Mesenchymal stem cell (in vitro differentiated cells and primary cell): ENCODE results near the gene GNA15.
A peak's percentile ranks its signal among the peaks of the same experiment; 100 is the strongest.

Experiments used
- DNase-seq: peaks from one replicate; pipeline ENCODE4 v3.0.0-alpha.2; 2013
- H2AFZ ChIP-seq: one replicate; pipeline ENCODE4 v1.6.1; 2013; ENCODE audit warnings: low read depth, mild to moderate bottlenecking, control low read depth, inconsistent platforms, low read length, moderate library complexity
- H2AK5ac ChIP-seq: 2 replicates; pipeline ENCODE4 v1.6.1; 2013; ENCODE audit warnings: low read length, moderate library complexity, mild to moderate bottlenecking, inconsistent platforms; ENCODE audit not compliant: severe bottlenecking
- H2BK120ac ChIP-seq: one replicate; pipeline ENCODE4 v1.6.1; 2013; ENCODE audit warnings: low read depth, mild to moderate bottlenecking, inconsistent platforms, low read length, moderate library complexity
- H2BK12ac ChIP-seq, 2 experiments: one replicate each; pipeline ENCODE4 v1.6.1; 2013; ENCODE audit warnings: inconsistent platforms in 2 of 2, low read length in 2 of 2, mild to moderate bottlenecking in 2 of 2, moderate library complexity in 2 of 2, control low read depth in 1 of 2
- H2BK15ac ChIP-seq: one replicate; pipeline ENCODE4 v1.6.1; 2013; ENCODE audit warnings: mild to moderate bottlenecking, low read depth, inconsistent platforms; ENCODE audit not compliant: poor library complexity, severe bottlenecking
- H2BK5ac ChIP-seq: 2 replicates; pipeline ENCODE4 v1.6.1; 2013; ENCODE audit warnings: low read depth, mild to moderate bottlenecking, low read length, control low read depth, inconsistent platforms; ENCODE audit not compliant: poor library complexity, severe bottlenecking
- H3K14ac ChIP-seq, 2 experiments: one replicate each; pipeline ENCODE4 v1.6.1; 2013; ENCODE audit warnings: inconsistent platforms in 2 of 2, low read length in 2 of 2, control low read depth in 1 of 2, mild to moderate bottlenecking in 1 of 2, moderate library complexity in 1 of 2
- H3K18ac ChIP-seq, 2 experiments: one replicate each; pipeline ENCODE4 v1.6.1; 2013; ENCODE audit warnings: inconsistent platforms in 2 of 2, low read length in 2 of 2, control low read depth in 1 of 2, low read depth in 1 of 2, mild to moderate bottlenecking in 1 of 2
- H3K23ac ChIP-seq, 2 experiments: one replicate each; pipeline ENCODE4 v1.6.1; 2013; ENCODE audit warnings: inconsistent platforms in 2 of 2, low read length in 2 of 2, mild to moderate bottlenecking in 2 of 2, moderate library complexity in 2 of 2, control low read depth in 1 of 2
- H3K27ac ChIP-seq: 2 replicates; pipeline ENCODE4 v1.5.1; 2013; ENCODE audit warnings: mild to moderate bottlenecking, moderate library complexity, low read length, control low read depth, inconsistent platforms; ENCODE audit not compliant: poor library complexity, severe bottlenecking
- H3K27me3 ChIP-seq, 2 experiments: 2 replicates each; pipeline versions ENCODE4 v1.6.1 to v1.7.0; 2013; ENCODE audit warnings: low read length in 2 of 2, mild to moderate bottlenecking in 2 of 2, moderate library complexity in 2 of 2, control low read depth in 1 of 2, inconsistent platforms in 1 of 2; ENCODE audit not compliant: control insufficient read depth in 1 of 2, insufficient read depth in 1 of 2
- H3K36me3 ChIP-seq, 2 experiments: 2 replicates each; pipeline versions ENCODE4 v1.6.1 to v1.7.0; 2013; ENCODE audit warnings: low read length in 2 of 2, control low read depth in 1 of 2, inconsistent platforms in 1 of 2, low read depth in 1 of 2, mild to moderate bottlenecking in 1 of 2; ENCODE audit not compliant: insufficient read depth in 2 of 2, control insufficient read depth in 1 of 2
- H3K4ac ChIP-seq, 2 experiments: one replicate each; pipeline ENCODE4 v1.6.1; 2013; ENCODE audit warnings: inconsistent platforms in 2 of 2, low read length in 2 of 2, mild to moderate bottlenecking in 2 of 2, moderate library complexity in 2 of 2, control low read depth in 1 of 2, low read depth in 1 of 2
- H3K4me1 ChIP-seq: 2 replicates; pipeline ENCODE4 v1.6.1; 2013; ENCODE audit warnings: low read depth, low read length, control low read depth; ENCODE audit not compliant: control insufficient read depth, insufficient read depth
- H3K4me2 ChIP-seq: 2 replicates; pipeline ENCODE4 v1.6.1; 2013; ENCODE audit warnings: low read length, mild to moderate bottlenecking, inconsistent platforms; ENCODE audit not compliant: poor library complexity, severe bottlenecking
- H3K4me3 ChIP-seq, 2 experiments: 2 replicates each; pipeline versions ENCODE4 v1.5.1 to v1.7.0; 2013; ENCODE audit warnings: low read length in 2 of 2, mild to moderate bottlenecking in 2 of 2, control low read depth in 1 of 2, low read depth in 1 of 2; ENCODE audit not compliant: insufficient read depth in 1 of 2
- H3K79me1 ChIP-seq: replicated peaks from 2 replicates; pipeline ENCODE4 v1.6.1; 2013; ENCODE audit warnings: mild to moderate bottlenecking, control low read depth, low read length, inconsistent platforms; ENCODE audit not compliant: poor library complexity, severe bottlenecking
- H3K9ac ChIP-seq: 2 replicates; pipeline ENCODE4 v1.7.0; 2013; ENCODE audit warnings: mild to moderate bottlenecking, low read length, moderate library complexity
- H3K9me3 ChIP-seq: 2 replicates; pipeline ENCODE4 v1.7.0; 2013; ENCODE audit warnings: mild to moderate bottlenecking, low read length; ENCODE audit not compliant: control insufficient read depth
- H4K8ac ChIP-seq: one replicate; pipeline ENCODE4 v1.6.1; 2013; ENCODE audit warnings: inconsistent platforms, mild to moderate bottlenecking, low read length, moderate library complexity
- H4K91ac ChIP-seq: one replicate; pipeline ENCODE4 v1.6.1; 2013; ENCODE audit warnings: mild to moderate bottlenecking, low read length, inconsistent platforms
- WGBS: methylation state at CpG from one replicate; pipeline ENCODE4 v1.1.7; 2013; ENCODE audit warnings: mixed read lengths; 5-methylcytosine and 5-hydroxymethylcytosine counted together

GNA15 gene

DNA sequence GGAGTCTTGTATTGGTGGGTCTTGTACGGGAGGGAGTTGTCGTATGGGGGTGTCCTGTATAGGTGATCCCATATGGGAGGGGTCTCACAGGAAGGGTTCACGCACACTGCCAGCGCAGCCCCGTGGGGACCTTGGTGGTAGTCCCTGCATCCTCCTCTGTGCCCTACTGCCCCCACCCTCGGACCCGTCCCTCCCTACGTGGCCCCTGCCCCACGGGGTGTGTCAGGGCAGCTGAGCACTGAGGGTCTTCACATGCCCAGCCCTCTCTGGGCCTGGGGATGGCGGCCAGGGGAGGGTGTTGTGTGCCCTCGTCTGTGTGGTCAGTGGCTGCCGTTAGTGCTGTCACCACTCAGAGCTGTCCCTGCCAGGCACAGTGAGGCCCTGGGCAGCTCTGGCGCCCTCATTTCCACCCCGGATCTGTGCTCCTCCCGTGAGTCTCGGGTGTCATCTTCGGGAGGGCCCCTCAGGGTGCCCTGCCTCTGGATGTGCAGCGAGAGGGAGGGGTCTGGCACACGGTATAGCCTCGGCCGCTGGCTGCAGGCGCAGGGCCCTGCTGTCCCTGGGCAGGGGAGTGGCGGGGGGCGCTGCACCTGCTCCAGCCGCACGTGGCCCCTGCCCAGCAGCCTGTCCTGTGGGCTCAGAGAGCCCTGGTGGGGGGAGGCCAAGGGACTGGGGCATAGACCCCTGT lies 16.0 kb upstream of the GNA15 start:
- Histone ChIP-seq H2BK120ac (no peak overlapping the region), H3K23ac (no peak overlapping the region), H3K79me1 (peaks cover 51% of the 10 kb centered on the region), H3K4me1 (peaks cover 32% of the 10 kb centered on the region), H3K18ac (no peak overlapping the region), H2AK5ac (peak overlapping the region; percentile 53), H3K27ac (no peak overlapping the region), H3K27me3 (no peaks in the 10 kb centered on the region), H3K4ac (no peak overlapping the region), H4K8ac (no peak overlapping the region), H4K91ac (peak overlapping the region; percentile 32), H3K14ac (no peak overlapping the region), H2BK15ac (no peak overlapping the region), H3K9ac (no peak overlapping the region), H2BK12ac (no peak overlapping the region), H2AFZ (no peak overlapping the region), H3K4me2 (no peak overlapping the region), H3K9me3 (no peaks in the 10 kb centered on the region), H2BK5ac (no peak overlapping the region), H3K4me3 (no peak overlapping the region), H3K36me3 (peaks cover 20 to 84% of the 10 kb centered on the region in 2 experiments)
- WGBS = 95% methylated on average over 20 of the region's 26 CpGs
- no peak for DNase-seq

DNA sequence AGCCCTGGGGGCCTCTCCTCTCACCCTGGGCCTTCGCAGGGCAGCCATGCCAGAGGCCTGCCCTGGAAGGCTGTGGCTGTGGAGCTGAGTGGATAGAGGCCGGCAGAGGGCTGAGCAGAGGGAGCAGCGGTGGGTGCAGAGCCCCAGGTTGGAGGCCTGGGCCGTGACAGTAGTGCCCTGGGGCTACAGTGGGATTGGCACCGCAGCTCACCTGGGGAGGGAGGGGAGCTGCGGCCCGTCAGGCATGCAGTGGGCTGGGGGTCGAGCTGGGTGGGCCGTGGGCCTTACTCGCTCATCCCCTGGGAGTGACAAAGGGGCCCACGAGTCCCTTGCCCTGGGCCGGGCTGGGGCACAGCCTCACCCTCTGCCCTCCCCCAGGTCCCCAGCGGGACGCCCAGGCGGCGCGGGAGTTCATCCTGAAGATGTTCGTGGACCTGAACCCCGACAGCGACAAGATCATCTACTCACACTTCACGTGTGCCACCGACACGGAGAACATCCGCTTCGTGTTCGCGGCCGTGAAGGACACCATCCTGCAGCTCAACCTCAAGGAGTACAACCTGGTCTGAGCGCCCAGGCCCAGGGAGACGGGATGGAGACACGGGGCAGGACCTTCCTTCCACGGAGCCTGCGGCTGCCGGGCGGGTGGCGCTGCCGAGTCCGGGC lies 15.1 kb upstream of the GNA15 start:
- Histone ChIP-seq H2BK5ac (no peak overlapping the region), H3K27ac (no peak overlapping the region), H2AFZ (no peak overlapping the region), H3K4me3 (no peak overlapping the region), H4K8ac (no peak overlapping the region), H3K23ac (no peak overlapping the region), H3K14ac (no peak overlapping the region), H3K9ac (no peak overlapping the region), H3K4me2 (no peak overlapping the region), H2BK120ac (no peak overlapping the region), H3K79me1 (peaks cover 43% of the 10 kb centered on the region), H3K4me1 (peaks cover 26% of the 10 kb centered on the region), H3K4ac (no peak overlapping the region), H3K18ac (no peak overlapping the region), H2BK15ac (no peak overlapping the region), H4K91ac (no peak overlapping the region), H3K9me3 (no peaks in the 10 kb centered on the region), H3K36me3 (peaks cover 20 to 75% of the 10 kb centered on the region in 2 experiments), H2AK5ac (no peak overlapping the region), H2BK12ac (no peak overlapping the region), H3K27me3 (no peaks in the 10 kb centered on the region)
- 97% methylated on average over 36 of the region's 38 CpGs for WGBS
- DNase-seq = no peak

DNA sequence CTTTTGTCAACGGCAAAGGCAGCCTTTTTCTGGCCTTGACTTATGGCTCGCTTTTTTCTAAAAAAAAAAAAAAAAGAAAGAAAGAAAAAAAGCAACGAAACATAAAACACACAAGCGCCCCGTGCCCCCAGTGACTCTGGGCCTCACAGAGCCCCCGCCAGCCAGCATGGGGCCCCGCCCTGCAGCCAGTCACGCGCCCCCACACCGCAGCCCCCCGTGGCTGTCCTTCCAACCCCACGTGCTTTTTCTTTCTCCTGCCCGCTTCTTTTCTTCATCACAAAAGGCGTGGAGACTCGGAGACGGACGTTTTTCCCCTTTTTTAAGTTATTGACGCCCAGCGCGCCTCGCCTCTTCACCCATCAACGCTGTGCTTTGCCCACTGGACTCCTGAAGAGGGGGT lies 14.4 kb upstream of the GNA15 start:
- H2BK15ac ChIP-seq = no peak overlapping the region
- WGBS = 96% methylated on average over 22 of the region's 22 CpGs
- no peak overlapping the region for H3K18ac ChIP-seq
- peaks cover 20 to 74% of the 10 kb centered on the region in 2 experiments for H3K36me3 ChIP-seq
- H3K23ac ChIP-seq = no peak overlapping the region
- H4K91ac ChIP-seq = no peak overlapping the region
- H2AFZ ChIP-seq = no peak overlapping the region
- no peaks in the 10 kb centered on the region for H3K27me3 ChIP-seq
- H2BK120ac ChIP-seq = no peak overlapping the region
- H3K27ac ChIP-seq = no peak overlapping the region
- H3K4ac ChIP-seq = no peak overlapping the region
- no peak overlapping the region for H2AK5ac ChIP-seq
- no peak overlapping the region for H3K9ac ChIP-seq
- H3K4me3 ChIP-seq = no peak overlapping the region
- H4K8ac ChIP-seq = no peak overlapping the region
- no peak for DNase-seq
- H3K4me1 ChIP-seq = peaks cover 20% of the 10 kb centered on the region
- no peak overlapping the region for H2BK5ac ChIP-seq
- H3K14ac ChIP-seq = no peak overlapping the region
- peaks cover 40% of the 10 kb centered on the region for H3K79me1 ChIP-seq
- H2BK12ac ChIP-seq = no peak overlapping the region
- H3K4me2 ChIP-seq = no peak overlapping the region
- no peaks in the 10 kb centered on the region for H3K9me3 ChIP-seq

DNA sequence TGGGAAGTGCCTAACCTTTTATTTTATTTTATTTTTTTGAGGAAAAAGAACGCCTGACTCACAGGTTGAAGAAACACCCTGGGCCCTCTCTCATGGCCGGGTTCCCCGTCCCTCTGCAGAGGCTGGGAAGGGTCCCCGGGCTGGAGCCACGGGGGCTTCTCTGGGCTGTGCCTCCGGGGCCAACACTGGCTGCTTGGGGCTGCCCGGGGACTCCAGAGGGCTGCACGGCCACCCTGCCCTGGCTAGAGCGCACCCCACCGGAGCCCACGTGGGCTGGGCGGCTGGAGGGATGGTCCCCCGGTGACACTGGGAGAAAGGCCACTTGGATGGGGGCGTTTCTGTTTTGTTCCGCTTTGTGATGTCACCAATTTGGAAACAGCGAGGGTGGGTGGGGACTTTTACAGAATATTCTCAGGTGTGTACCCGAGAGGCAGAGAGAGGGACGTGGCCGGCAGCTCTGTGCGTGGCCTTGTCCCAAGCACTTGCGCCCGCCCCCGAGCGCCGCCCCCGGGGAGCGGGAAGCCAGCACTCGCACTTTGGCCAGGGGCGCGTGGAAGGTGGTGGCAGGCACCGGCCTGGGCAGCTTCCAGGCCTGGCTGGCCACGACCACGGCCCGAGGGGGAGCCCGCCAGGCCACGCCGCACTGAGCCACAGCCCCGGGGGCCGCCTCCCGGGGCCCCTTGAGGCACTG lies 13.9 kb upstream of the GNA15 start:
- Histone ChIP-seq H3K27me3 (no peaks in the 10 kb centered on the region), H2AFZ (no peak overlapping the region), H3K36me3 (peaks cover 20 to 68% of the 10 kb centered on the region in 2 experiments), H3K4me3 (no peak overlapping the region), H3K4ac (no peak overlapping the region), H3K14ac (no peak overlapping the region), H3K4me1 (peaks cover 14% of the 10 kb centered on the region), H2BK120ac (no peak overlapping the region), H4K91ac (no peak overlapping the region), H3K27ac (no peak overlapping the region), H3K4me2 (no peak overlapping the region), H4K8ac (no peak overlapping the region), H3K9me3 (no peaks in the 10 kb centered on the region), H3K79me1 (peaks cover 34% of the 10 kb centered on the region), H2BK15ac (no peak overlapping the region), H3K23ac (no peak overlapping the region), H3K18ac (no peak overlapping the region), H3K9ac (no peak overlapping the region), H2AK5ac (no peak overlapping the region), H2BK12ac (no peak overlapping the region), H2BK5ac (no peak overlapping the region)
- DNase-seq = no peak
- WGBS = 97% methylated on average over 39 of the region's 40 CpGs
